GM21447 (cell line): ENCODE data around the gene FAM3B.
"Not testable (repeated sequence)": the region's sequence is repeated elsewhere in the genome, so short reads cannot be mapped to it uniquely, and the experiment has no call there.

Experiments
- ATAC-seq: cut with Tn5 transposase; IDR thresholded peaks from one replicate; pipeline ENCODE4 v1.9.1; 2021; ENCODE audit not compliant: unreplicated experiment

Gene FAM3B

DNA sequence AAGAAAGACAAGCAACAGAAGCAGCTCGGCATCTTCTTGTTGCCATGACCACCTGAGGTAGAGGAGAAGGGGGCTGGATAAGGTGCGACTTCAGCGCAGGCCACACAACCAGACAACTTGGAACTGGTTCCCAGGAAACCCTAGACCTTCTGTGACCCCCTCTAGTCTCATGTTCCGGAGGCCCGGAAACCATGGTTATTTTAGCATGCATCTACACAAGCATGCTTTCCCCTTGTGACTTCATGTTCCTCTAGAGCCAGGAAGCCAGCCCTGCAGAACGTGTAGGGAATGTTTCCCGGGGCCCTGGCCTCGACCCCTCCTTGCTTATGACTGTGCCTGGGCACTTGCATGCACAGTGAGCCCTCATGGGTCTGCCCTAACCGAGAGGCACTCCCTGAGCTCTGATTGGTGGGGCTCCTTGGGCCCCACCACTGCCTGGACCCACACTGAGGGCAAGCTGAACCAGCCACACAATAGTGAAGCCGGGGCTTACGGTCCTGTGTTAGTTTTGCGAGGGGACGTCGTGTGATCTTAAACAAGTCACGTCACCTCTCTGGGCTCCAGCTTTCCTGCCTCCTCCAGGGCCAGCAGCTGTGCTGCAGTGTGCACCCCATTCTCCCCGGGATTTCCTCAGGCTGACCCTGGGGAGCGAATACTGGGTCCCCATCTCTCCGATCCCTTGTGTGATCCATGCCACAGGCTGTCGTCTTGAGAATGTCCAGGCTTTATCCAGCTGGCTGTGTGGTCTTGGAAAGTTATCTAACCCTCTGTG, 33.2 kb downstream of the FAM3B start:
- ATAC-seq, result no peak

DNA sequence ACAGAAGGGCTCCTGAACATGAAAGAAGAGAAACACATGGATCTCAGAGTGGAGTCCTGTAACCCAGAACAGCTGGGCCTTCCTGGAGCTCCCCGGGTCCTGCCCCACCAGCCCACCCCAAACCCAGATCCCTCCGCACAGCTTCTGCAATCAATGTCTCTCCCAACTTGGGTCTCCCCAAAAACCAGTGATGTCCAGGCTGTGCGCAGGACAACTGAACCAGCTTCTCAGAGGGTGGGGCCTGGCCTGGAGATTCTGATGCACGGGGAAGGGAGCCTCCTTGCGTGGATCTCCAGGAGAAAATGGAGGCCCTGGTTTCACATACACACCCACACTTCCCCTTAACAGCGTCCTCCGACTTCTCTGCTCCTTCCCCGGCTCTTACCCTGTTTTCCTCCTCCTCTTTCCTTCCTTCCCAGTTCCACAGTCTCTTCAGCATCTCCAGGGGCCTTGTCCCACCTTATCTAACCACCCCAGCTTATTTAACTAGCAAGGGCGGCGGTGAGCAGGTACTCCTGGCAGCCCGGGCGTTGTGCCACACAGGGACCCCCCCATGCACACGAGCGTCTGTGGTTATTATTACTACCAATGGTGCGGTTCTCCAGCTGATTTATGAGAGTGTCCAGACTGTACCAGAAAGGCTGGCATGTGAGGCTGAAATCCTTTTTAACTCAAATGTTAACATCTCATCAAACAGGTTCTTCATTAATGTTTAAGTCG, 34.0 kb downstream of the FAM3B start:
- ATAC-seq, result no peak

DNA sequence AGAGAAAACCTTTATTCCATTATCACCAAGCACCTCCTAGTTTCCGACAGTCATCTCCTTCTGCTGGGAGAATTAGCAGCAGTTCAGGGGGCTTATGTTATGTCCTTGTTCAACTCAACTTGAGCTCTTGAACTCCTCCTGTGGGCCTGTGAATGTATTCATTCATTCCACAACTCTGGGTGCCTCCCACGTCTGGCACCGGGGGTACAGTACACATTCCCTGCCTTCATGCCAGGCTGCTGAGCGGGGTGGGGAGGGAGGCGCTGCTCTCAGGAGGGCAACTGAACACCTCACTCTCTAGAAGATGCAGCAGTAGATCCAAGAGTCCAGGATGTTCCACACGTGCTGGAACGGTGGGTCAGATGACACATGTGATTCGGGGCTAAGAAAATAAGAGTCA, 40.9 kb downstream of the FAM3B start:
- ATAC-seq, result no peak

DNA sequence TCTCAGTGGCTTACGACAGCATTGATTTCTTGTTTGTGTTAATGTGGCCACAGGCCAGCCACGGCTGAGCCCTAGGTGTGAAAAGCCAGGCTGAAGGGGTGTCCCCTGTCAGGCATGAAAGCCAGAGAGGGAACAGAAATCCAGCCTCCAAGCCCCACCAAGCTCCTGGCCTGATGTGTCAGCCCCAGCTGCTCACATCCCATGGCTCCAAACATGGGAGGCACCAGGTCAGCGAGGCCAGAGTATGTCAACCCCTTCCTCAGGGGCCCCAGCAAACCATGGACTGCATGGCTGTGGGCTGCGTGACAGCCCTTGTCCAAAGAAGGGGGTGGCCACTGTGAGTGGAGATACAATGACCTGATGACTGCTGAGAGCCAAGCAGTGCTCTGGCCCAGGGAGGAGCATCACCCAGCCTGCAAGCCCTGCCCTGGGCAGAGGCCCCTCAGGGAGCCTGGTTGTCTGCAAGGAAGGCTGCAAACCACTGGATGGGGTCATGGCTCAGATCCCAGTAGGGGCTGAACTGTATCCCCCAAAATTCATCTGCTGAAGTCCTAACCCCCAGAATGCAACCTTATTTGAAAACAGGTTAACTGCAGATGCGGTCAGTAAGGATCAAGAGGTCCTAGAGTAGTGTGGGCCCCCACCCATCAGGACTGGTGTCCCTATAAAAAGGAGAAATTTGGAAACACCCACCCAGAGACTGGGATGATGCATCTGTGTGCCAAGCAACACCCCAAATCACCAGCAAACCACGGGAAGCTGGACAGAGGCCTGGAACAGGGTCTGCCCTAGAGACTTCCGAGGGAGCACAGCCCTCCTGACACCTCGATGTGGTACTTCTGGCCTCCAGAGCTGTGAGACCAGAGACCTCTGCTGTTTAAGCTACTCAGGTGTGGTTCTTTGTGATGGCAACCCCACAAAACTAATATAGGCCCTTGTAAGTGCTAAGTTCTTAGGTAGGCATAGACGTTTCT, 41.9 kb downstream of the FAM3B start:
- ATAC-seq, result no peak

DNA sequence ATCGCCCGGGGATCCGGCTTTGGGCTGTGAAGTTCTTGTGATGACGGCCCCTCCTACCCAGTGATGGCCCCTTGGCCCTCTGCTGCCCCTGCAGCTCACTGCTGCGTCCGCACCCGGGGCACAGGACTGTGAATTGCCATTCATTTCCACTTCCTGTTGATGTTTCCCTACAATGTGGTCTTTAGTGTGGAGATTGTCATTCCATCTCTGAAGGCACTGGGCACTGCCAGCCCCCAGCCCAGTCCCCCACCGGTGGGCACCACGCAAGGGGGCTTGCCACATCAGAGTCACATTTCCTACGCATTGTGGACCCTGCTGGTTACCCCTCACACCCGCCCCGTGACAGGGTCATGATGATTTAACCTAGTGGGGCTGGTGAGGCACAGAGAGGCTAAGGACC, 42.7 kb downstream of the FAM3B start:
- ATAC-seq, result no peak

DNA sequence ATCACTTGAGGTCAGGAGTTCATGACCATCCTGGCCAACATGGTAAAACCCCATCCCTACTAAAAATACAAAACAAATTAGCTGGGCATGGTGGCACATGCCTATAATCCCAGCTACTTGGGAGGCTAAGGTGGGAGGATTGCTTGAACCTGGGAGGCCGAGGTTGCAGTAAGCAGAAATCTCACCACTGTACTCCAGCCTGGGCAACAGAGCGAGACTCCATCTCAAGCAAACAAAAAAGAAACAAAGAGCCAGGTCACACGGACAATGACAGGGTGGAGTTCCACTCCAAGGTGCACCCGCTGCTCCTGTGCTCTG, 43.1 kb downstream of the FAM3B start:
- ATAC-seq, result not testable (repeated sequence)

DNA sequence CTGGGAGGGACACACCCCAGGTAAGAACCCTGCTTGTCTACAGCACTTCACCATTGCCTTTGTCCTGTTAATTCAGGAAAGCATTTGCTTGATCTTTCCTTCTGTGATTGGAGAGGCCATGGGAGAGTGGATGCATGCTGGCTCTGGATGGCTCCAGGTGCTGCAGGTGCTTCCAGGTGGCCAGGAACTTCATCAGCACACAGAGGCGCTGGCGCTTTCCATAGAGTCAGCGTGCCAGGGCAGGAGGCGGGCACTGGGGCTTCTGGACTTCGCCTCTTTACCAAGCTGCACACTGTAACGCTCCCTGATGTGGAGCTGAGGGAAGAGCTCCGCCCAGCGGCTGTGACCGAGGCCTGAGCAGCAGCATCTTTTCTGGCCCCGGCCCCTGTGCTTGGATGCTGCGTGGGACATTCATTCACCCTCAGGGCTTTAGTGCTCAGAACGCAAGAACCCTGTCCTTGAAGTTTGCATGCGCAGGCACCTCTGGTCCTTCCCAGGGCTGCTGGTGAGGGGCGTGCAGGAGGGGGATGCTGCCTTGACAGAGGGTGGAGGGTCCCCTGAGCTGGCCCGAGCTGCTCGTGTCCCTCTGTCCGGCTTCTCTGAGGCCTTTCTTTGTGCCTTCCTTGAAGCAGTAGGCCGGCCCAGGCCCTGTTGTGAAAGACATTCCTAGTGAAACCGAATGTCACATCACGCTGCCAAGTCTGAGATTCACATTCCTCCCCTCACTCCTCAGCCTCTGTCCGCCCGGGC, 43.6 kb downstream of the FAM3B start:
- no peak for ATAC-seq

DNA sequence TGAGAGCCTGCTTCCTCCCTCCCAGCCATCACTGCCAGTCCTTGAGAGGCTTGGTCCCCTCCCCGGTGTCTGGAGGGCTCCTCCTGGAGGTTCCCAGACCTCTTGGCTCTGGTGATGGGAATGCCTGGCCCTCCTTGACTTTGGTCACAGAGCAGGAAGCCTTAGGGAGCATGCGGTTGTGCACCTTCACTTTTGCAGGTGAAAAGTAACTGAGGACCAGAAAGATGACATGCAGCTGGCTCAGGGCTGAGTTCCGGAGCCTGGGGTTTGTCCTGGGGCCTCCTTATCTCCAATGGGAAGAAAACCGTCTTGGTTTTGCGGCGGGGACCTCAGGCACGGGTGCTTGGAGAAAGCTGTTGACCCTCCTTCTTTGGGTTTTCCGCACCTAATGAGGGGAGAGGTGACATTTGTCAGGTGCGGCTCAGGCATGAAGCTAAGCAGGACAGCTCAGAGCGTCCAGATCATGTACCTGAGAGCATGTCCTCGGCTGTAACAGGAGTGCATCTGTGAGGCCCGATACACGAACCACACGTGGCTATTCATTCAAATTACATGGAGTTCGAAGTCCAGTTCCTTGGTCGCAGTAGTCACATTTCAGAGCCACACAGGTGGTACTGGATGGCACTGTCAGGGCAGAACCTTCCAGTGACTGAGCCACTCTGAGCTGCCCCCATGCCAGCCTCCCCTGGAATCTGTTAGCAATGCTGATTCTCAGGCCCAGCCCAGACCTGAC, 44.6 kb downstream of the FAM3B start:
- no peak for ATAC-seq

DNA sequence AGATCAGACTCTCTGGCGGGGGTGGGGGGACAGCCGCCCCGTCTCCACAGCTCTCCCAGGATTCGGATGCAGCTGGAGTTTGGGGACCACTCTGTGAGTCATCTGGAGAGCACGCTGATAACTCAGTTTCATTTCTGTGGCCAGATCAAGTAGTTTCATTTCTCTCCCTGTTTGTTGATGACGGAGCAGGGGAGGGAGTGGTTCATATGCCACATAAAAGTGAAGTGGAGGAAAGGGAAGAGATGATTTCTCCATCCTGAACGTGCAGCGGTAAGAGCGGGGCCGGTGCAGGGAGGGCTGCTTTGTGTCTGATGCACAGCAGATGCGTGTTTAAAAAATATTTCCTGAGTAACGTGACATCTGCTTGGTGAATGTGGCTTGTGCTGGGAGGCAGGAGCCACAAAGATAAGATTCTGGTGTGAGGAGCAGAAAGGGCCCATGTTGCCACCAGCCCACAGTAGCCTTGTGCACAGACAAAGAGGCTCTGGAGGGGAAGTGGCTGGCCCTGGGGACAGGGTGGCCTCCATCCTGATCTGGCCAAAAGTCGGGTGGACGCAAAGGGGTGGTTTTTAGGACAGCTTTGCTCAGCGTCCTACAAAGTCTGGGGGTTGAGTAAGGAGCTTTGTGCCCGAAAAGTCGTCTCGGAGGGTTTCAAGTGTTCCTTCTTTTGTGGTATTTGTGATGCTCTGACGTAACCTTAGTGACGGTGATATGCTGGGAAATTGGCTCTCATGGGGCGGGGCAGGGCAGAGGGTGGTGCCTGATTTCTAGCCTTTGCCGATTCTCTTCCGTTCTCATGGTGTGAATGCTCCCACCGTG, 45.4 kb downstream of the FAM3B start, which contains the start of gene MX2:
MX2 (plus strand) TSS at position 242 of the 819 bp plus-strand sequence. CDS start 14,880 bp downstream, outside the sequence.
- ATAC-seq, result peak; percentile 60

DNA sequence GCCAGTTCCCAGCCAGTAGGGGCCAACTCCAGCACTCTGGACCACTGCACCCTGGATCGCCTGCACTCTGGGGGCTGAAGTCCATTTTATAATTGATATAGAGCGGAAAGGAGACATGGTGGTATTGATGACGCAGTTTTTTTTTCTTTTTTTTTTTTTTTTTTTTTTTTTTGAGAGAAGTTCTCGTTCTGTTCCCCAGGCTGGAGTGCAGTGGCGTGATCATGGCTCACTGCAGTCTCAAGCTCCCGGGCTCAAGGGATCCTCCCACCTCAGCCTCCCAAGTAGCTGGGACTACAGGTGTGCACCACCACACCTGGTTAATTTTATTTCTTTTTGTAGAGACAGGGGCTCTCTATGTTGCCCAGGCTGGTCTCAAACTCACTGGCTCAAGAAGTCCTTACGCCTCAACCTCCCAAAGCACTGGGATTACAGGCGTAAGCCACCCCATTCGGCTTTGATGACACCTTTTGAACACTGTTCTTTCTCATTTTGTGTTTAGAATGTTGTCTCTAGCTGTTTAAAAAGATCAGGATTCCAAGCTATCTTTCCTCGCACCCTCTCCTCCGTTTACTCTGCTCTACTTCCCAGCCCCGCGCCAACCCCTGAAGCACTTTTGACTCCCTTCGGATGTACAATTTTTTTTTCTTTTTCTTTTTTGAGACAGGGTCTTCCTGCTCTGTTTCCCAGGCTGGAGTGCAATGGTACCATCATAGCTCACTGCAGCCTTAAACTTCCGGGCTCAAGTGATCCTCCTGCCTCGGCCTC, 46.2 kb downstream of the FAM3B start:
- ATAC-seq, result no peak

DNA sequence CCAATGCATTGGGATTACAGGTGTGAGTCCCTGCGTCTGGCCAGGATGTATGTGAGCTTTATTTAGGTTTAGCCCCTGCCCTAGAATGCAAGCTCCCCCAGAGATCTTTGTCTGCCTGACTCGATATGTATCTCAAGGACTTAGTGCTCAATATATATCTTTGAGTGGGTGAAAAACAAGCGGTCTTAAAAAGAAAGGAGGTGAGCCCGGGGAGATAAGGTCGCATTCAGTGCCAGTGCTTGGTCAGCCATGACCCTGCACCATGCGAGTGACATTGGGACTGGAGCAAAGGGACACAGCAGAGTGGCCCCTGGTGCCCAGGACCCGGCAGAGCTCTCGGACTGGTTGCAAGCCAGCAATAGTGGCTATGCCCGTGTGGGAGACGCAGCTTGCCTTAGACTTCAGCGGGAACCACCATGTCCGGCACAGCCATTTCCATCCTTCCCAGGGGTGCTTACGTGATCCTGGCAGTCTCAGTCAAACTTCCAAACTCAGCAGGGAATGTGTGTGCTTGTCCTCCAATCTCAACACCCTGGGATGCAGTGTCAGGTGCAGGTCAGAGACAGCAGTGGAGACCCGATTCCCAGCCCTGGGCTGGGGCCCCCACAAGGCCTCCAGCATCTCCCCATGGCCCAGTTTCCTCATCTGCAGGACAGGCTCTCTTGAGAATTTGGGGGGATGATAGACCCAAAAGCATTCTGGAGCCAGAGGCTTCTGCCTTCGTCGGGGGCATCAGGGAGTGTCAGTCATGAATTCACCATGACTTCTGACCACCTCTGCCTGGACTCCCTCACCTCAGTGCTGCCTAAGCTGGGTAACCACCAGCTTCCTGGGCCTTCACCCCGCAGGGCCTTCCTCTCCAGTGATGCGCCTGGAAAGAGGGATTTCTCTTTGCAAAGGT, 47.0 kb downstream of the FAM3B start:
- ATAC-seq, result no peak

DNA sequence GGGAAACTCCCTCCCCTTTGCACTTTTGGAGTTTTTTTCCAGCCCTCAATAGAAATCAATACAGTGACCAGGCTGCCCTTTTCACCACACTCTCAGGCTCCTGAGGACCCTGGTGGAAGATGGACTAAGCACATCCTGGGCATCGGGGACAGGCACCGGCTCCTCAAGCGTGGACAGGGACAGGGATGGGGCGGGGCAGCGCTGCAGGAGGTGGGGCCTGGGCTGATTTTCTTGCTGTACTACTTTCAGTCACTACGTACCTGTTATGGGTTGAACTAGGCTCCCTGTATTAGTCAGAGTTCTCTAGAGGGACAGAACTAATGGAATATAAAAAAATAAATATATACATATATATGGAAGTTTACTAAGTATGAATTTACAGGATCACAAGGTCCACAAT, 47.7 kb downstream of the FAM3B start:
- ATAC-seq, result no peak

DNA sequence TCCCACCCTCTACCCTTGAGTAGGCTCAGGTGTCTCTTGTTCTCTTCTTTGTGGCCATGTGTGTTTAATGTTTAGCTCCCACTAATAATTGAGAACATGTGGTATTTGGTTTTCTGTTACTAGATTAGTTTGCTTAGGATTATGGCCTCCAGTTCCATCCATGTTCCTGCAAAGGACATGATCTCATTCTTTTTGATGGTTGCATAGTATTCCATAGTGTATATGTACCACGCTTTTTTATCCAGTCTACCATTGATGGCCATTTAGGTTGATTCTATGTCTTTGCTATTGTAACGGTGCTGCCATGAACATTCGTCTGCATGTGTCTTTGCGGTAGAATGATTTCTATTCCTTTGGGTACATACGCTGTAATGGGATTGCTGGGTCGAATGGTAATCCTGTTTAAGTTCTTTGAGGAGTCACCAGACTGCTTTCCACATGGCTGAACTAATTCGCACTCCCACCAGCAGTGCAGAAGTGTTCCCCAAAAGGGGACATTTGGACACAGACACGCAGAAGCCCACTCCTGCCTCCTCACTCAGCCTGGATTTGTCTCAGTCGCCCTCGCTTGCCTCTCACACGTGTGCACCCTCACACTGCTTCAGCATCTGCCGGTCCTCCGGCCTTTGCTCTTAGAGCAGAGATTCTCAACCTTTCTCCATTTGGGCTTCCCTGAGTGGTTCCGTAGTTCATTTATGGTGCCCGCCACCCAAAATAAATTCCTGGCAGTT, 48.9 kb downstream of the FAM3B start:
- ATAC-seq, result no peak

DNA sequence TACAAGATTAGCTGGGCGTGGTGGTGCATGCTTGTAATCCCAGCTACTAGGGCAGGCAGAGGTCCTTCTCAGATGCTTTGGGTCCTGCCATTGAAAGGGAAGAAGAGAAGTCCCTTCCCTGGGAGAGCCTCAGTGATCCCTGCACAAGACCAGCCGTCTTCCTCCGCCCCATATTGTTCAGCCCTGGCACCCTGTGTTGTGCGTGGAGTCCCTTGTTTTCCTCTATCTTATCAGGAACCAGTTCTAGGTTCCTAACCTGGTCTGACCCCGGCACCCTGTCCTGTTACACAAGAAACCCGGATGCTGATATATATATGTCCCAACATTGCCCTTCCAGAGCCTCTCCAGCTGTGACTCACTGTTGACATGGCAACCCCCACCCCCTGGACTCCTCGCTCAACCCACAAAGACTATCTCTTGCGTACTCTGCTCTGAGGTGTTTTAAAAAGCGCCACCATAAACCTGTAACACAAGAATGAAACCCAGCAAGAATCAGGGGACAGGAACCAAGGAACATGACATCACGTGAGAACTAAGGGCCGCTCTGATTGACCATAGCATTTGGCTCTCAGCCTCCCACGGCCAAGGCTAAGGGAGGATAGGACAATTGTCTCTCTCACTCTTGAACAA, 50.0 kb downstream of the FAM3B start:
- ATAC-seq, result no peak

DNA sequence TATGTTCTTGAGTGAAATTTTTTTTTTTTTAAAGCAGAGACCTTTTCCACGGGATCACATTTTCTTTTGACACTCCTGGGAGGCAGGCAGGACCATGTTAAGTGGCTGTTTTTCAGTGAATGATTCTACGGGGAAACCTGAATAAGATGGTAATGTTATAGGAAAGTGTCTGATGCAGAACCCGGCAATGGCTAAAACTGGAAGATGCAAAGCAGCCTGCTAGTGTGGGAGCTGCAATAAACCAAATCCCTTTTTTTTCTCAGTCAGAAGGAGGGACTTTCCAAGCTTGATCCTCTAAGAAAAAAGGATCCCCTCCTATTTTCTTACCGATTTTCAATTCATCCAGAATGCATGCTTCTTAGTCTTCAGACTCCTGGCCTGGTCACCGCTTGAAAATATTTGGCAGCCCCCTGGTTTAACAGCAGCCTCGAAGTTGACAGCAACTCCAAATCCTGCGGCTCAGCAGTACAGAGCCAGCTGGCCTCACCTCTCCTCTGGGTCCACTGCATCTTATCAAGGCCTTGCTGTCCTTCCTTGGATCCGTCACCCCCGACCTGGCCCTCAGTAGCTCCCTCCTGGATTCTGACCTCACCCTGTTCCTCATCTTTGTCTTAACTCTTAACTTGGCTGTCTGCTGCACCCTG, 50.8 kb downstream of the FAM3B start:
- ATAC-seq, result peak; percentile 12
